HG02678 (cell line): ENCODE measurements around the gene GLRX5.
"Not testable (repeated sequence)": the region's sequence is repeated elsewhere in the genome, so short reads cannot be mapped to it uniquely, and the experiment has no call there.

Source experiments
- ATAC-seq: cut with Tn5 transposase; IDR thresholded peaks from one replicate; pipeline ENCODE4 v1.9.1; 2021; ENCODE audit warnings: mild to moderate bottlenecking, moderate library complexity; ENCODE audit not compliant: unreplicated experiment

The GLRX5 gene

GRCh38 chr14:95549656-95550585, 15.1 kb downstream of the GLRX5 start:
- ATAC-seq = no peak

- ATAC-seq = no peak
Observed at GRCh38 chr14:95551435-95551834, 16.6 kb downstream of the GLRX5 start.

GRCh38 chr14:95553141-95553540, 18.3 kb downstream of the GLRX5 start:
- ATAC-seq = no peak

GRCh38 chr14:95555053-95555452, 20.2 kb downstream of the GLRX5 start:
- no peak for ATAC-seq

GRCh38 chr14:95557291-95557690, 22.4 kb downstream of the GLRX5 start:
- no peak for ATAC-seq

- no peak for ATAC-seq
Observed at GRCh38 chr14:95557832-95558231, 23.0 kb downstream of the GLRX5 start.

- no peak for ATAC-seq
Observed at GRCh38 chr14:95559203-95559602, 24.4 kb downstream of the GLRX5 start.

- ATAC-seq = peak; percentile 90
Observed at GRCh38 chr14:95561001-95561412, 26.2 kb downstream of the GLRX5 start.

- no peak for ATAC-seq
Observed at GRCh38 chr14:95562892-95563685, 28.2 kb downstream of the GLRX5 start.

GRCh38 chr14:95564060-95564459, 29.2 kb downstream of the GLRX5 start:
- no peak for ATAC-seq

- no peak for ATAC-seq
Observed at GRCh38 chr14:95569440-95569839, 34.6 kb downstream of the GLRX5 start.

GRCh38 chr14:95573313-95573712, 38.5 kb downstream of the GLRX5 start:
- no peak for ATAC-seq

GRCh38 chr14:95575840-95576473, 41.1 kb downstream of the GLRX5 start:
- ATAC-seq = no peak

GRCh38 chr14:95577067-95577800, 42.4 kb downstream of the GLRX5 start:
- peak; percentile 95 for ATAC-seq

- ATAC-seq = peak; percentile 24
Observed at GRCh38 chr14:95577870-95578269, 43.0 kb downstream of the GLRX5 start.

GRCh38 chr14:95583836-95584617, 49.2 kb downstream of the GLRX5 start:
- not testable (repeated sequence) for ATAC-seq

GRCh38 chr14:95585953-95586620, 51.2 kb downstream of the GLRX5 start:
- no peak for ATAC-seq

GRCh38 chr14:95591182-95591581, 56.3 kb downstream of the GLRX5 start:
- not testable (repeated sequence) for ATAC-seq
